ENCODE measurements around the gene MYOF.
"Not testable (repeated sequence)": the region's sequence is repeated elsewhere in the genome, so short reads cannot be mapped to it uniquely, and the experiment has no call there.

Gene MYOF

DNA sequence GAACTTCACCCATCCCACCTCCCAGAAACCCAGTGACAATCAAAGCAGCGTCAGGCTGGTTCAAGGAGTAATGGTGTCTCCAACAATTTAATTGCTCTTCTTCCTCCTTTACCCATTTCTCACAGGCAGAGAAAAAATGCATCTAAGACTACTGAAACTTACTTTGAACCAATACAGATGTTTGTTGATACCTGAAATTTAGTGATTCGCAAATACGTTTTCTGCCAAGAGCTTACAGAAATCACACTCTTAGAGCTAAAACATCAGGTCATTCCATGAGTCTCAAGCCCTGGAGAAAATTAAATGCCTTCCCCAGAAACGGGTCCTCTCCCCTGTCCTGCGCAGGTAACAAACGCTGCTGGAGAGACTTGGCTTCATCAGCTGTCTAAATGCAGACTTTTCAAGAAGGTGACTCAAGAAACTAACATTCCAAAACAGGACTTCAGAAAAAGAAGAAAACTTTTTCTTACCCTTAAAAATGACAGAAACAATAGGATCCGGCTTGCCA, 443 bp downstream of the MYOF start:
- no peak for DNase-seq

DNA sequence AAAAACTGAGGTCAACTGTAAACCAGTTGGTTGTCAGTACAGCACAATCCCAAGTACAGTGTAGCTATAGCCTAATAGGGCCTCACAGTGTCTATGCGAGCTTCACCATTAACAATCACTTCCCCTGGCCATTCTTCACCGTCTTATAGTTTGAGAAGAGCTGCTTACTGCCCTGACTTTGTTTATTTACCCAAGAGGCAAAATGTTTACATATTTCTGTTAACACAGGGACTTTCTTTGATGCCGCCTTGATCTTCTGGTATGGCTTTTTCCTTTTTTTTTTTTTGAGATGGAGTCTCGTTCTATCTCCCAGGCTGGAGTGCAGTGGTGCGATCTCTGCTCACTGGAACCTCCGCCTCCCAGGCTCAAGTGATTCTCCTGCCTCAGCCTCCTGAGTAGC, 3.3 kb downstream of the MYOF start:
- no peak for DNase-seq

DNA sequence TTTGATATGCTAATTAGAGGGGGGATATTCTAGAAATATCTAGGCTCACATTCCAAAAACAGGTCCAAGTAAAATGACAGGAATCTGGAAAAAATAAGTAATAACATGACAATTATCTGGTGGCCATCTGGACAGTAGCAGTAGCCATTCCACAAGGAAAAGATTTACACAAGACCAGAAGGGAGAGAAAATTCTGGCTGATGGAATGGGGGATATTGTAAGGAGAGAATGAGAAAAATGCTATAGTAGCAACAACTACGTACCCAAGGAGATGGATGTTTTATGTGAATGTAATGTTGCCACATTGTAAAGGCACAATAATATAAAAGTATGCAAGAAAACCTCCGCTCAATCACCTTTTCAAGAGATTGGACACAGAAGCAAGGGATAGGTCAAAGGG, 5.4 kb downstream of the MYOF start:
- no peak for DNase-seq

DNA sequence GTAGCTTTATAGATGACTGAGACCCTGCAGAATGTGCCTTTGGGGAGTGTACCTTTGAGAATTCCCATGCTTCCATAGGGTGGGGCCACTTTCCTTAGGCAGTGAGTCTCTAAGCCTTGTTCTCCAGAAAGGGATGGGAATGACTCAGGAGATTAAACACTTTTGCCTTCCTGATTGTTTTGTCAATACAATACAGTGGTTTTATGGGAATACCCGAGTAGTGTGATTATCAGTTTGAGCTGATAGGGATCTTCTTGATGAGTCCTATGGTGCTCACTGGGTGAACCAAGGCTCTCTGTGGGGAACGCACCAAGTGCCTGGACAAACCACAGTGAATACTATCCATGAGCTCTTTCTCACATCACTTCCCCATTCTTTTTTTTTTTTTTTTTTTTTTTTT, 6.3 kb downstream of the MYOF start:
- no peak for DNase-seq

DNA sequence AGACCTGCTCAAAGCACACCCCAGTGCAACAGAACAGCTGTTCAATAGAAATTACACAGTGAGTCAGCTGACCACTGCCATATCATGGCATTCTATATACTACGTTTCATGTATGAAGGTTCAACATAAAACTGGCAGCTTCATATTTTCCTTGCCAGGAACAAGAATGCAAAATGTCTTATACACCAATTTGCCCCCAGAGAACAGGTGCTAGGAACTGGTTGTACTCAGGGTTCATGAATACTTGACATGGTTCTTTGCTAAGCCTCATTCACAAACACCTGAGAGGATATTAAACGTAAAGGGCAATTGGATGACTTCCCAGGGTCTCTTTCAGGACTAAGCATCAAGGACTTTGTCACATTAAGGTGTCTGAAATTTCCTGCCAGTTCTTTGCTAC, 6.9 kb downstream of the MYOF start:
- DNase-seq: no peak

DNA sequence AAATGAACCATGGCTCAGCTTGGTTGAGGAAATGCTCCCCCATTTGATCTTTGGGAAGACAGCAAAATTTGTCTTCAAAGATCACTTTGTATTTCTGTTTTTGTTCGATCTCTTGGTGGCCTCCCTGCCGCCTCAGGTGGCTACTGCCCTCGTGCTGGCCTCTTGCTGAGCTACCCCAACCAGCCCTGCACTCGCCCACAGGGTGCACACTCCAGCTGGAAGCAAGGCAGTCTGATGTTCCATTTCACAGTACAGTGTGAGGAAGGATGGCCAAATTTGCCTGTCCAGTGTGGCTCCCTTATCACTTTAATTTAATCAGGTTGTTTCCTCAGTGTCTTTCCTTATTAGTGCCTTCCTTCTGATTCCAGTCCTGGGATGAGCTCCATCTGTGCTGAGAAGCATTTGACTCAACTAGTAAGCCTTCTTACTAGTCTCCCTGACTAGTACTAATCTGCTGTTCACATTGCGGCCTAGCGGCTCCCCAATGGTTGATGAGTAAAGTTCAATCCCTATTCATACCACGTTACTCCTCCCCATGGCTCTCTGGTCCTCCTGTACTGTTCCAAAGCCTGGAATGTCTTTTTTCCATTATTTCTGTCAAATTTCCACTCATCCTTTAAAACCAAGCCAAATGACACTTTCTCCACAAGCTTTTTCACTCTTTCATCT, 8.2 kb downstream of the MYOF start:
- DNase-seq: no peak

DNA sequence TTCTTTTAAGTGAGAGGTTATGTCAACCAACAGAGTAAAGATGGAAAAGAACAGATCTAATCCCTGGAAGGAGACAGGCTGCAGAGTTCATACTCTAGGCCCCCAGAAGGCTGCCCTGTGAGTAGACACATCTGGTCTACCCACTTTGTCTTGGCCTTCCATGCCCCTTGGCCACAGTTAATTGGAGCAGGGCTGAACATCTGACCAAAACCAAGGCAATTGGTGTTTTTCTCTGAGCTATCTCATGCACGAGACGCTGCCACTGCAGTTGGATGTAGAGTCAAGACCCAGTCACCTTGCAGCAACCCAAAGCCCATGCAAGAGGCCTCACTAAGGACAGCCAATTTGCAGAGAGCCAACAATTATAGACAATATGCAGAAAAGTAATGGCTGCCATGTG, 9.0 kb downstream of the MYOF start:
- DNase-seq: no peak

DNA sequence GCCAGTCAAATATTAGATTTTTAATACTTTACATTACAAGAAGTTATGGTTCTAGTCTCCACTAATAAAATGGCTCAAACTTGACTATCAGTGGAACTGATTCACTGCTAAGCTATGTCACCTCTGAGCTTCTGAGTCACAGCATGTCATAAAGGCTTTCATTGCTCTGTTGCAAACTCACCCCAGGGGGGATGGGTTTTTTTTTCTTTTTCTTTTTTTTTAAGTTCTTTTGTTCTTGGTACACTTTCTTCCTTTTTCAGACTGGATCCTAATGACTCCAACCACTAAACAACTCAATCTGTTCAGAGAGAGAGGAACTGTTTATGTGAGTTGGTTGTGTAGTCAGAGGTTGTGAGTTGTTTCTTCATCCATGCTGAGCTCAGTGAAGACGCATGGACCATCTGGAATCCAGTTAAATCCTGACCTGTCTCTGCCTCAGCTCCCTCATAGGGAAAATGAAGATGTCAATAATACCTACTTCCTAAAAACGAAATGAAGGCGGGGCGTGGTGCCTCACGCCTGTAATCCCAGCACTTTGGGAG, 11.0 kb downstream of the MYOF start:
- DNase-seq: no peak

DNA sequence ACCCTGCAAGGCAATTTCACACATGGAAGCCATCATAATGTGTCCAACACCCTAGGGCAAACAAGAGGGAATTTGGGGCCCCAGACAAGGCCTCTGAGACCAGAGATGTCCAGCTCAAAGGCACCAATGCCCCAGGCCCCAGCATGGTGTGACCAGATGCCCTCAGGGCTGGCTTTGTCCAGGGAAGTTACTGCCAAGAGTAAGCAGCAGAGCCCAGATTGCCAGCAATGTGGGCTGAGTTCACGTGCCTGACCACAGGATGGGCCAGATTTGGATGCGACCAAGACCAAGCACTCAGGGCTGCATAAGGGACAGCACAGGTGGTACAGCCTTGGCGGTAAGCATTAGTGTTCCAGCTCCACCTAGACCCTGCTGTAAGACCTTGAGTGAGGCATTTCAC, 12.7 kb downstream of the MYOF start:
- no peak for DNase-seq

DNA sequence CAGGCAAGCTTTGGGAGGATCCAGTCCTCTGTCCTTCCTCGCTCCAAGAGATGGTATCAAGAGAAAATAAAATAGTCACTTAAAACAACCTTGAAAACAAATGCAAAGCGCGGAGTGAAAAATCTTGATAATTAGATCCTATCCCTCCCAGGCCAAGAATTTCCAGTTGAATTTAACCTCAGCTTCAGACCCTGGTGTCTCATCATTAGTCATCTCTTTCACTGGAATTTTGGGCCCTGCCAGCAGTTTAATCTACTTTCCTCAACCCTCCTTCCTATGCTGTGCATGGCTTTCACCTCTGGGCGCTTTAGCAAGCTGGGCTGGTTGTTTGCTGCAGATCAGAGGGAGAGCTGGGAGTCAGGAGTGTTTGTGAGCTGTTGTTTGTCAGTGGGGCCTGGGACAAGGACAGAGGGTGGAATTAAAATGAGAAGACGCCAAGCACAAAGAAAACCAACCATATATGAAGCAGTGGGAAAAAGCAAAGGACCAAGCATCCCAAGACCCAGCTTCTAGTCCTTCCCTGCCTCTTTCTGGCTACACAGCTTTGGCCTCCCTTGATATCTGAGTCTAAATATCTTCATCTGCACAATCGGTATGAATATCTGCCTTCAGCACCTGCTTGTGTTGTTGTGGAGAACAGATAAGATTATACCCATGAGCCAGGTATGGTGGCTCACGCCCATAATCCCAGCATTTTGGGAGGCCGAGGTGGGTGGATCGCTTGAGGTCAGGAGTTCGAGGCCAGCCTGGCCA, 13.5 kb downstream of the MYOF start:
- no peak for DNase-seq

DNA sequence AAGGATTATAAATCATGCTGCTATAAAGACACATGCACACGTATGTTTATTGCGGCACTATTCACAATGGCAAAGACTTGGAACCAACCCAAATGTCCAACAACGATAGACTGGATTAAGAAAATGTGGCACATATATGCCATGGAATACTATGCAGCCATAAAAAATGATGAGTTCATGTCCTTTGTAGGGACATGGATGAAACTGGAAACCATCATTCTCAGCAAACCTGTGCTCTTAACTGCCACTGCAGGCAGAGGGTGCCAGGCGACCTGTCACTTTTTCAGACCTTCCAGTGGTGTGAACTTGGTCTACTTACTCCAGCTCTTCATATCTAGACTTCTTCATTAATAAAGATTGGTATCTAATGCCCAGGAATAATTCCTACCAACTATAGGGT, 14.5 kb downstream of the MYOF start:
- not testable (repeated sequence) for DNase-seq

DNA sequence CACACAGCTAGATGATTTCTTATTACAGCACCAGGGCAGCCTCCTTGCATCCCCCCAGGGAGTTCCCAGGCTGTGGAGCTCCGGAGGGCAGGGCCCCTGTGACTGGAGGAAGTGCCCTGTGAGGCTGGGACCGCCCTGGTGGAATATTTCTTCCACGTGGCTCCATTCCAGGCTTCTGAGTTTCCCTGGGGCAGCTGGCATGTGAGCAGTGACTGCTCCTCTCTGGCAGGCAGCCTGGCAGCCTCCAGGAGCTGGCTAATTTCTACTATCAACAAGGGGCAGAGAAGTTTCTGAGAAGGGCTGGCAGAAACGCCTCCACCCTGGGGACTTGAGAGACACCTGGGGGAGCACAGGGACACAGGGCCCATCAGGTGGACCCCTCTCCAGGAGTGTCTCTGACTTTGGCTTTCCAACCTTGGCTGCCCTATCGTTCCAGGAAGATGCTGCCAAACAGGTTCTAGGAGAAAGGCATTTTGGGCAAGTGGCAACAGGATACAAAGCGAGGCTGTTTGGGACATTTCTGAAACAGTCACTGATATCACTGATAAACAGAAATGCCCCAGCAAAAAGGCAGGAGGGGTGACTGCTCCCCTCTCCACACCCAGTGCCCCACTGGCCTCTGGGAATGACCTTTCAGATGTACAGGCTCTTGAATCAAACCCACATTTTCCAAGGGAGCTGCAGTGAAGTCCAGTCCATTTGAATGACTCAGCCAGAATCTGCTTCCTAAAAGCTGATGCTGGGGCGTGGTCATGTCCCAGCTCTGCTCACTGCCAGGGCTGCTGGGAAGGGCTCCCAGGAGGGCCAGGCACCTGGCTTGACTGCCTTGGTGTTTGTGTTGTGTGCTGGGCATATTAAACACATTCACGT, 16.1 kb downstream of the MYOF start:
- DNase-seq: no peak

DNA sequence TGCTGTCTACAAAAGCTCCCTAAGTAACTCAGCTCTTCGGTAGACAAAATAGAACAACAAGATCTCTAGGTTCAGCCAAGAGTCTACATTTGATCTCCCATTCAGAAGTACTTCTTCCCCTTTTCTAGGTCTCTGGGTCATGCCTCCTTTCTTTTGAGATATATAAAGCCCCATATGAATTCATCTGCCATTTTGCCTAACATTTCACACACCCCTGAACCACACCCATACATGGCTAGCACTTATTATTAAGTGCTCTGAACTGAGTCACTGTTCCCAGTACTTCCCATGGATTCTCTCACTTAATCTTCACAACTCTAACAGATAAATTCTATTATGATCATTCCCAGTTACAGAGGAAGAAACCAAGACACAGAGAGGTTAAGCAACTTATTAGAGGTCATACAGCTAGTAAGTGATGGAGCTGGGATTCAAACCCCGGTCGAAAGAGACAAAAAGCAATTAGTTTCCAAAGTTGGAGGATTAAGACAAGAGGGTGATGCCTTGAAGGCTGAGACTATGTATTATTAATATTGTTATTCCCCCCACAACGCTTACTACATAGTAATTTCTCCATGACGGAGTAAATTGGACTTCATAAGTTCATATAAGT, 17.3 kb downstream of the MYOF start:
- DNase-seq: no peak

DNA sequence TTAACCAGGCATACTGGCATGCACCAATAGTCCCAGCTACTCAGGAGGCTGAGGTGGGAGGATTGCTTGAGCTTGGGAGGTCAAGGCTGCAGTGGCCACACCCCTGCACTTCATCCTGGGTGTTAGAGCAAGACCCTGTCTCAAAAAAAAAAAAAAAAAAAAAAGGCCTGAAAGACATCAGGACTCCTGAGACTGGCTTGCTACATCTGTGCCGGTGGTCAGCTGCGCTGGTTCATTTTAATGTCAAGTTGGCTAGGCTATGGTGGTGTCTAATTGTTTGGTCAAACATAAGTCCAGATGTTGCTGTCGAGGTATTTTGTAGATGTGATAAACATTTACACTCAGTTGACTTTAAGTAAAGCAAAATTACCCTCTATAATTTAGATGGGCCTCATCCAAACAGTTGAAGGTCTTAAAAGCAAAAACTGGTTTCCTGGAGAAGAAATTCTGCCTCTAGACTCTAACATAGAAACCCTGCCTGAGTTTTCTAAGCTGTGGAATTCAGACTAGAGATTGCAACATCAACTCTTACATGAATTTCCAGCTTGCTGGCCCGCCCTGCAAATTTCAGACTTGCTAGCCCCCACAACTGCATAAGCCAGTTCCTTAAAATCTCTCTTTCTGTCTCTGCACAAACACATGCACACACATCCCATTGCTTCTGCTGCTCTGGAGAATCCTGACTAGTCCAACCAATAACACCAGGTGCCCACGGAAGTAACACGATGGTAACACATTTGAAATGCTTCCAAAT, 18.2 kb downstream of the MYOF start:
- DNase-seq: no peak

DNA sequence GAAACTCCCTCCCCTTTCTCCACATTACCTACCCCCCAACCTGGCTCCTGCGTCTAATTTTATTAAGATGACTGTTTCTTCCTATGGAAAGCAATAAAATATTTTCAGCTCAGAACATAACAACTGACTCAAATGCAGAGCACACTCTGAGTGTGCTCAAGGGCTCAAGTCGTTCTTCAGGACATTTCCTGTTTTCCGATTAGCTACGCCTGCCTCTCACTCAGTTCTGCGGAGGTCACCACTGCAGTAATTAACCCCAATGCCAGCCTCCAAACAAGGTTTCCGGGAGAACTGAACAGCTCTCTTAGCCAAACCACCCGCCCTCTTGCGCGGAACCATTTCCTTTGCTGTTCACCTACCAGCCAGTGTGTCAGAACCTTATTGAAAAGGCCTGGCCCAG, 19.3 kb downstream of the MYOF start:
- DNase-seq: no peak

DNA sequence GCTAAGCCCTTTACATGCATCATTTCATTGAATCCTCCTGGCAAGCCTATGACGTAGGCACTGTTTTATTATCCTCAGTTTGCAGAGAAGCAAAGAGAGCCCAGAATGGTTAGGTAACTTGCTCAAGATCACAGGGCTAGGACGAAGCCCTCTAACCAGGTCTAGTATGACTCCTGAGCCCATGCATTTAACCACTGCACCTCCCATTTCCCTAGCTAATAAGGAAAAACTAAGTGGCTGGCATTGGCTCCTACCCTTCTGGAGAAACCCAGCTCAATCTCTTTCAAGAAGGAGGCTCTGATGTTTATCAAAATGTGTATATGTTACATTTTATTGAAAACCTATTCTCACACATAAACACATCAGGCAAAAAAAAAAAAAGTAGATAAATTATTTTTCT, 19.8 kb downstream of the MYOF start:
- DNase-seq: no peak

DNA sequence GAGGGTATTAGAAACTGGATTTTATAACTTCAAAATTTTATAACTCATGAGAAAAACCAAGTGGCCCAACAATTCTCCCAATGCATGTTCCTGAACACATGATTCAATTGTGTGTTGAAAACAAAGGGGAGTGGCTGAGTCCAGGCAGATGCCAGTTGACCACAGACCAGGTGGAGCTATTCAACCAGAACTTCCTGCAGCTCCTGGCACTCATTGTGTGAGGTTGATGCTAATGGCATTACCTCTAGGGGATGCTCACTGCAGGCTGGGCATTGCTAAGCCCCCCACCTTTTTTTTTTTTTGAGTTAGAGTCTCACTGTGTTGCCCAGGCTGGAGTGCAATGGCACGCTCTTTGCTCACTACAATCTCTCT, 20.3 kb downstream of the MYOF start:
- no peak for DNase-seq

DNA sequence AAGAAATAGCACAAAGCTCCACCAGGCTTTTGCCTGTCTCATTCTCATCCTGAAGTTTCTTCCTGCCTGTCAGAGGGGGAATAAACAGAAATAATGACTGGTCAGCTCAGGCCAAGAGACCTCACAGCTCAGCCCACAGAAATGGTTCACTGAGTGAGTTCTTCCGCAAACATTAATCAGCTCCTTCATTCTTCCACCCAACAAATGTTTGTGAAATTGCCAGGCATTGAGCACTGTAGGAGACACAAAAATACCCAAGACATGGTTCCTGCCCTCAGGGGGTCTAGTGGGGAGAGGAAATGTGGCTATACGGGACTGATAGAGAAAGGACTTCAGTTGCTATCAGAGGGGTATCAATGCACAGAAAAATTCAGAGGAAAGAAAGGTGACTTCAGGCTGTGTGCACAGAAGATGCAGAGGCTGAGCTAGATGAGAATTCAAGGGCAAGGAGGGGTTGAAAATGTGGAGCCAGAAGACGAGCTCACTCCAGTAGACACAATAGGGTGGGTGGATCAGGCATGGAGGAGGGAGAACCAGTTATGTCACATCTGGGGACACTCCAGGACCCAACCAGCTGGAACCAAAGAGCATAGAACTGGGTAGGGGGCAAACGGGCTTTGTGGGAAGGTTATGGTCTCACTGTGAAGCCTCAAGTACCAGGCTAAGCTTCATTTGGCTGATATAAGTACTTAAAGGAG, 20.9 kb downstream of the MYOF start:
- DNase-seq: no peak

DNA sequence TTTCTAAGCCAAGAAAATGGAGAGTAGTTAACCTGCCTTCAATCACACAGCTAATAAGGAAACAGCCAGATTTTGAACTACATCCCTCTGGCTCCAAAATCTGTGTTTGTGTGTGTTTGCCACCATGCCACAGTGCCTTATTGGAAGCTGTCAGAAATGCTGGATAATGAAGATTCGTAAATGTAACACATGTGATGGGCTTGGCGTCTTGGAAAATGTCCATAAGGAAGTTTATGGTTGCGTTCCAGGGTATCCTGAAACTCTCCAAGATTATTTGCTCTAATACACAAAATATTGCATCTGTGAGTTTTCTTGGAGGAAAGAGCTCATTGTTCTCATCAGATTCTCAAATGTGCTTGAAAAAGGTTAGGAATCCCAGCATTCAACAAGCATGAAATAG, 22.7 kb downstream of the MYOF start:
- DNase-seq: no peak

DNA sequence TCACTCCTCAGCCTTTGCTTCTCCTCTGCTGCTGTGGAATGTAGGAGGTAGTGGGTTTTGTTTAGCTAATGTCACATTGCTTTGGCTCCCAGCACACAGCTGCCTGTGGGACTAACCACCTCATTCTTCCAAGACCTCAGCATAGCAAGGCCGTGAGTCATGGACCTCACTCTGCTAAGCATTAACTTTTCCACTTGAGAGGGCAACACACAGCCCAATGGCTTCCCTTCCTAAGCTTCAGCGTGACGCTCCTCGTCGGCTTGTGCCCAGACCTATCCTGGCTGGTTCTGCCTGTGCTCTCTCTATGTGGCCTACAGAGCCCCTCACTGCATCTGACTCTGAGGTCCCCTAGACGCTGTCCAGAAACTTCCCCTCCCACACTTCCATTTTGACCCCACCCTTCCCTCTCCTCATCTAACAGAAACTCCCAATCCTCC, 23.3 kb downstream of the MYOF start:
- no peak for DNase-seq

DNA sequence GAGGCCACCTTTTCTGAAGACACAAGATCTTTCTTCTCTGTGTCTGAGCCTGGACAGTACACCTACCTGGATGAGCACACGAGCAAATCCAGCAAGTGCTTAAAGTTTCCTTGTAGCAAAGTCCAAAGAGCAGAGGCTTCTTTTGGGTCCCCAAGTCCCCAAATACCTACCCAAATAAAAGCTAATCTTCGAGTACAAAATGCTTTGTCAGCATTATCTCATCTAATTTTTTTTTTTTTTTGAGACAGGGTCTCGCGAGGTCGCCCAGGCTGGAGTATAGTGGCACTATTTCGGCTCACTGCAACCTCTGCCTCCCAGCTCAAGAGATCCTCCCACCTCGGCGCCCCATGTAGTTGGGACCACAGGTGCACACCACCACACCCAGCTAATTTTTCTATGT, 24.6 kb downstream of the MYOF start:
- no peak for DNase-seq

DNA sequence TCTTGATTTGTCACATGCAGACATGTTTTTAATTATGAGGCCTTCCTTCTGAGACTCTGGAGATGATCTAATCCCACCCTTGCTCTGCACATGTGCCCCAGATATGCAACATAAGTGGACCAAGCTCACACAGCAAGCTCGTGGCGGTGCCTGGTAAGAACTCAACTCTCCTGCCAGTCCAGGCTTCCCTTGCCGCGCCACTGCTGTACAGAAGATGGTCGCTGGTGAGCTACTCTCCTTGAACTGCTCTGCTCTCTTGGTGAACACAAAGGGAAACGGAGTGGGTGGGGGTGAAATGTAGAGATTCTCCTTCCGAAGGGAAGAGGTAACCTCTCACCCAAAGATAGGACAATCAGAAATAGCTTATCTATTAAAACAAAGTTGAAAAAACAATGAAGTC, 25.7 kb downstream of the MYOF start:
- DNase-seq: no peak

Measured in NCI-H1436 (cell line).